Gastroesophageal sphincter (tissue), 3 donors: ENCODE results near the gene EHD1.

Experiments used
- EP300 ChIP-seq: sonication (generic); formaldehyde crosslinking; IDR thresholded peaks from one replicate; pipeline ENCODE4 v1.6.1; 2017; ENCODE audit warnings: antibody characterized with exemption, mild to moderate bottlenecking
- TF ChIP-seq, protein P1 (sequence below), 4 experiments: fragments of 200-600 bp in 2 of 4; fragments of 450-650 bp in 2 of 4; sonication (generic) in 1 of 4; IDR thresholded peaks; one replicate each; pipeline ENCODE4 v1.5.1; 2017 to 2019; ENCODE audit warnings: antibody characterized with exemption in 4 of 4, mild to moderate bottlenecking in 2 of 4, moderate library complexity in 2 of 4

DNA sequence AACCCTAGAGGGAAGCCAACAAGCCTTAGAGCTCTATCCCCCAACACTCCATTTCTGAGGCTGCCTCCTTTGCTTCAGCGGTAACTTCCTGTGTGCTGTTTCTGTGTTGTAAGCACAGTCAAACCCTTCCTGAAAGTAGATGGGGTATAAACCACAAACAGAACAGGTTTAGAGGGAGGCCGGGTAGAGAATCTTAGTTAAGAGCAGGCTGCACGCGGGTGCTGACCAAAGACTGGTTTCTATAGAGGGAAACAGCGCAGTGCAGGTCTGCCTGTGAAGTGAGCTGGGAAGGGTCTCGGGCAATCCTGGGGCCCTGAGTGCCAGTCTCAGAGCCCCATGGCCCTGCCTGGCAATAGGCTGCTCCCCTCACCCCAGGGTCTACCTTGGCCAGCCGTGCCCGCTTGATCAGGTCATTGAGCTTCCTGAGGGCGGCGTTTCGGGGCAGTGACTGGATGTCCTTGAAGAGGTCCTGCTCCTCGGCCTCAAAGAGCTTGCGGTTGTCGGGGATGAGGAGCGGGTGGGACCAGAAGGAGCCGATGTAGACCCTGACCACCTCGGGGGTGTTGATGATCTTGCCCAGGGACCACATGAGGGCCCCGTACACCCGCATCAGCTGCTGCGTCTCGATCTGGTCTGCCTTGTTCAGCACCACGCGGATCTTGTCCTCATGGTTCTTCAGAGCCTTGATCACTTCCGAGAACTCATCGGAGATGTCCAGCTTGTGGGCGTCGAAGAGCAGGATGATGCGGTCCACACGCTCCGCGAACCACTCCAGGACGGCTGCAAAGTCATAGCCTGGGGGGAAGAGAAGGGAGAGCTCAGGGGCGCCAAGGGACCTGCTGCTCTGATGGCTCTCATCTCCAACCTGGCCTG is 18.6 kb downstream of the EHD1 start:
- TF ChIP-seq, protein P1, sequence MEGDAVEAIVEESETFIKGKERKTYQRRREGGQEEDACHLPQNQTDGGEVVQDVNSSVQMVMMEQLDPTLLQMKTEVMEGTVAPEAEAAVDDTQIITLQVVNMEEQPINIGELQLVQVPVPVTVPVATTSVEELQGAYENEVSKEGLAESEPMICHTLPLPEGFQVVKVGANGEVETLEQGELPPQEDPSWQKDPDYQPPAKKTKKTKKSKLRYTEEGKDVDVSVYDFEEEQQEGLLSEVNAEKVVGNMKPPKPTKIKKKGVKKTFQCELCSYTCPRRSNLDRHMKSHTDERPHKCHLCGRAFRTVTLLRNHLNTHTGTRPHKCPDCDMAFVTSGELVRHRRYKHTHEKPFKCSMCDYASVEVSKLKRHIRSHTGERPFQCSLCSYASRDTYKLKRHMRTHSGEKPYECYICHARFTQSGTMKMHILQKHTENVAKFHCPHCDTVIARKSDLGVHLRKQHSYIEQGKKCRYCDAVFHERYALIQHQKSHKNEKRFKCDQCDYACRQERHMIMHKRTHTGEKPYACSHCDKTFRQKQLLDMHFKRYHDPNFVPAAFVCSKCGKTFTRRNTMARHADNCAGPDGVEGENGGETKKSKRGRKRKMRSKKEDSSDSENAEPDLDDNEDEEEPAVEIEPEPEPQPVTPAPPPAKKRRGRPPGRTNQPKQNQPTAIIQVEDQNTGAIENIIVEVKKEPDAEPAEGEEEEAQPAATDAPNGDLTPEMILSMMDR (IDR thresholded peaks at IDR 0.05), result no peak
- no peak for TF ChIP-seq EP300
